Hematopoietic multipotent progenitor cell treated with erythropoietin and hydrocortisone succinate and interleukin-3 and kit ligand, for 6 days (in vitro differentiated cells): ENCODE results near the gene TBC1D2B.

Experiments
- DNase-seq: peaks from one replicate; pipeline ENCODE4 v3.0.0-alpha.2; 2015

Gene TBC1D2B

DNA sequence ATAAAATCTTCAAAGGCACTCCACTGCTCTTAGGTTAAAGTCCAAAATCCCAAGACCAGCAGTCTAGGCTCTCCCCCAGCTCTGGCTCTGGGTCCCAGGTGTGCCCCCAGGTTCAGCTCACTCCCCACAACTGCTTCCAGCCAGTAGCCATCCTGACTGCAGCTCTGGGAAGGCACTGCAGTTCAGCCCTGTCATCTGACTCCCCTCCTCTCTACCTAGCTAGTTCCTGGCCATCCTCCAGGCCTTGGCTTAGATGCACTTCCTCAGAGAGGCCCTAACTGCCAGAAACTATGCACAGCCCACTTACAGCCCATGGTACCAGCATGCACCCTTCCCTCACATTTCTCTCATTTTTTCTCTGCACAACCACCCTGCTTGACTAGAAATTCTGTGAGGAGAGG lies 25.5 kb downstream of the TBC1D2B start:
- DNase-seq, result peak; percentile 48

DNA sequence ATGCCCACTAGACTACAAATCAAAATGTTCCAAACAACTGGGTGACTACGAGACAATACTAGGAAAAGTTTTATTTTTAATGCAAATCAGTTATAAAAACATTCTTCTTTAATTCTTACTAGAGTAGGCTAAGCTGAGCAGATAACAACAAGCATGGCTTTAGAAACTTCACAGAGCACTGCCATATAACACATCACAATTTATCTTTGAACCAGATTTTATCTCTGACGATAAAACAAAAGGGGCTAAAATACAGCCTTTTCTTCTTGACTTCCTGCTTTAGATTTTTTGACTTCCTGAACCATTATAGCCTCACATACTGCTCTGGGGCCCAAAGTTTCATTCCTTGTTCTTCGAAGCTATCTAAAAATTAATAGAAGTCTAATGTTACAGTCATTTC lies 25.9 kb downstream of the TBC1D2B start:
- DNase-seq, result no peak

DNA sequence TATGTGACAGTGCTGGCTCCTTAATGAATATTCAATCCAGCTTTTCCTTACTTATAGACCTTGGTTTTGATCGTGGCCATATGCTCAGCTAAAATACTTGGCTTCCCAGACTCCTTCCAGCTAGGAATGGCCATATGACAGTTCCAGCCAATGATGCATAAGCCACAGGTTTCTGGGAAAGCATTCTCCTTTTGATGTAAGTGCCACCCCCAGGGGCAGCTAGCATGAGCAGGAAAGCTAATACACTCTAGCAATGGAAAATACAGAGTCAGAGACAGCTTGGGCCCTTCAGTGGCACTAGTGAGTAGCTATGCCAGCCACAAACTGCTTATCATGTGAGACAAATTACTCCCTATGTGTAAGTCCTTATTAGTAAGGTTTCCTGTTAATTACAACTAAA lies 26.7 kb downstream of the TBC1D2B start:
- DNase-seq, result peak; percentile 52

- peak; percentile 47 for DNase-seq
These were observed 27.1 kb downstream of the TBC1D2B start for GRCh38 chr15:78050441-78050809.

GRCh38 chr15:78049691-78050440 lies 27.6 kb downstream of the TBC1D2B start:
- peak; percentile 54 for DNase-seq

GRCh38 chr15:78048628-78048920 lies 28.9 kb downstream of the TBC1D2B start:
- DNase-seq, result no peak

DNA sequence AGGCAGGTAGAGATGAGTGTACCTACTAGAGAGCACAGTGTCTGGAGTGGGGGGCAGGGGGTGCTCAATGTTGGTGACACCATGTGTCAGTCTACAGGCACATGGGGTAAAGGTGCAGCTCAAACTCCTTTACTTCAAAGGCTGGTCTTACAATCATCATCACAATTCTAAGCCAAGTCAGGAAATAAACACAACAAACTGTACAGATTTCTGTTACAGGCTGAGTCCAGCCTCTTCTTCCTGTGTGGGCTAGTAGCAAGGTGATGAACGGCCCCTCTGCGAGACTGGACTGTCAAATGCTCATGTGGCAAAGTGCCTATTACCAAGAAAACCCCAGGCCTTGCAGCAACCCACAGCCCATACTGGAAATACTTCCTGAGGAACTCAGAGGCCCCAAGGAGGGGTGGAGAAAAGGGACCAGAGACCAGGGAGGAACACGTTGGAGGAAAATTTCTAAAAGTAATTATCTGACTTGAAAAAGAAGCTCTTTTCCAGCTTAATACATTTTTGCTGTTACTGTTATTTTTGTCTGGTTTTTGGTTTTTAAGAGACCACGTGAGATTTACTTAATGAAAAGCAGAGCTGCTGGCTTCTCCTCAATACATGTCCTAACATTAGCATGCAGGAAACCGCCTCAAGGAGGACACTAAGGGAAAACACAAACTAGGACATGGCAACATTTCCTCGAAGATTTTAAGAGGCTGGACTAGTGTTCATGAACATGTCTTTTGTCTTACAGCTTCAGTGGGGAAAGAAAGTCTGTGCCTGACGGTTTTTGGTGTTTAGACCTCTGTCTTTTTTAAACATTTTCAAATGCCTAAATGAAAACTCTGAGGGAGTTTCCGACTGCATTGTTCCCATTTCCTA lies 29.5 kb downstream of the TBC1D2B start:
- DNase-seq, result peak; percentile 71

GRCh38 chr15:78046796-78047341 lies 30.6 kb downstream of the TBC1D2B start:
- peak; percentile 28 for DNase-seq

- no peak for DNase-seq
These were observed 32.3 kb downstream of the TBC1D2B start for GRCh38 chr15:78045189-78045588.

DNA sequence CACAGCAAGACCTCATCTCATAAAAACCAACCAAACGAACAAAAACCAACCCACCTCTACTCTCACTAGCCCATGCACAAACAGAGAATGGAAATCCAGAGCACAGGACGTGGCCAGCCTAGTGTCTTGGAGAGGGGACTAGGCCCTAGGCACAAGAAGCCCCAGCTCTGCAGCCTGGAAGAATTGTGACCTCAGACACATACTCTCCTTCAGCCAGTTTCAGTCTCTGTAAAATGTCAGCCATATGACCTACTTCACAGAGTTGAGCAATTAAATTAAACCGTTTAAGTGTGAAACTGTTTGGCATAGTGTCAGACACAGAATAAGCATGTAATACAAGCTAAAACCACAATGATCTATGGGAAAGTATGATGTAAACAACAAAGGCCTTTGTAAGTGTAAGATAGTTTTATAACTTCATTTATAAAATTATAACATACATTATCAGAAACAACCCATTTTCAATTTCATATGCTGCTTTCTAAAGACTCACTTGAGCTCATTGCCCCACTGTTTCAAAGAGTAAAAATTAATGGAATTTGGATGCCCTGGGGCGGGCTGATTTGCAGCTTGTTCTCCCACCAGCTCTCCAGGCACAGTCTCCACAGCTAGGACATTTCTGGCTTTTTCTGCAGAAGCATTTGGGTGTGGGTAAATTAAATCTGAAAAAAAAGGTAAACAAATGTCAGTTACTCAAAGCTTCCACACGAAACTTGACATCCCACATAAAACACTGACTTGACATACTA lies 32.9 kb downstream of the TBC1D2B start:
- DNase-seq, result peak; percentile 60

- DNase-seq, result no peak
These were observed 35.6 kb downstream of the TBC1D2B start for GRCh38 chr15:78041946-78042345.

GRCh38 chr15:78040653-78041244 lies 36.8 kb downstream of the TBC1D2B start:
- no peak for DNase-seq

GRCh38 chr15:78038585-78039247 lies 38.8 kb downstream of the TBC1D2B start:
- DNase-seq, result no peak

DNA sequence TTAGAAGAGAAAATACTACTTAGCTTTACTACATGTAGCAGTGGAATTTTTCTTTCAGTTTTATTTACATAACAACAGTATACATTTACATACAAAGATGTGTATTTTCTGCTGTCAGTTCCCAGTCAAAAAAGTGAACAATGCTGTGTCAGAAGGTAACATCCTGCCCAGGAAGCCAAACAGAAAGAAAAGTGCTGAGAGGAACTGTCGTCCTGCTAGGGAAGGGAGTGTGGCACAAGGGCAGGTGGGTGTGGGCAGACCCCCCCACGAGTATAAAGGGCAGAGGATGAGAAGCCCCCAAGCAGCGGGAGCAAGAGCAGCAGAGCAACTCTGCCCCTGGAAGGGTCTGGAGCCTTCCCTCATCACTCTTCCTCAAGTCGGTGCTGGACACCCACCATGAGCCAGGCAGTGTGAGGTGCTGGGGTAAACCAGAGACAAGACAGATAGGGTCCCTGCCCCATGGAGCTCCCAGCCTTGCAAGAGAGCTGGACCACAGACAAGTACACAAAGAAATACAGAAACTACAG lies 39.7 kb downstream of the TBC1D2B start:
- DNase-seq, result no peak

GRCh38 chr15:78037328-78037727 lies 40.2 kb downstream of the TBC1D2B start:
- no peak for DNase-seq

DNA sequence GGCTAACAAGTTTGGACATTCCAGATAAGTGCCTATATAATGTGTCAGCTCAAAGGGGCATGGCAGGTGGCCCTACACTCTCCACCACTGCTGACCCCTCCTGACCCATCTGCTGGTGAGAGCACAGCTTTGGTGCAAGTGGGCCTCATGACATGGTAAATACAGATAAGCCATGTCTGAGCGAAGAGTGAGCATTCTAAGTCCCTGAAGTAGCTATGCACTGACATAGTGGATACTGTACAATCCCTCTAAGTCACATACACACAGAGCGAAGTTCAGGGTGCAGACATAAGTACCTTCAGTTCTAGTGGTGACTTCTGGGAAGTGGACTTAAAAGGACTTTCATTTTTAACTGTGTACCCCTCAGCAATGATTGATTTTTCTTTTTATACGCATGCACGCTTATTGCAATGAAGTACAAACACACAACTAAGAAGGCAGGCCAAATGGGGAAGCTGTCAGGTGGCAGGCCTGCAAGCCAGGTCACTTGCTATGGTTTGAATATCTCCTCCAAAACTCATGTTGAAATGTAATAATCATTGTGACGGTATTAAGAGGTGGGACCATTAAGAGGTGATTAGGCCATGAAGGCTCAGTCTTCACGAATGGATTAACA lies 41.5 kb downstream of the TBC1D2B start:
- peak; percentile 63 for DNase-seq

DNA sequence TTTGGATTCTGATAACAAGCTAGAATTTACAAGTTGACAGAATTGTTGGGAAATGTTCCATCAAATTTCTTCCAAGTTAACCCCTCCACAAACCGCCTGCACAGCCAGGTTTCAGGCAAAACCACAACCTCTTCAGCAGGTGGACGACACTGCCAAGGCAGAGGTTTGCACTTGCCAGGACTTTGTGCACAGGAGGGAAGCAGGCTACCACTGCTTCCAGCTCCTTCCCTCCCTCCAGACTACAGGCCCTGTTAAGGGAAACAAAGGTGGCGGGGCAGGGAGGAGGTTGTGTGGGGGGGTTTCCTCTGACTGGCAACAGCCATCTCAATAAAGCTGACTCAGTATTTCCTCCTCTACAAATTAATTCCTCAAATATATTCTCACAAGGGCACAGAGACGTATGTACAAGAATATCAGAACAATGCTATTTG lies 42.2 kb downstream of the TBC1D2B start:
- peak; percentile 54 for DNase-seq

DNA sequence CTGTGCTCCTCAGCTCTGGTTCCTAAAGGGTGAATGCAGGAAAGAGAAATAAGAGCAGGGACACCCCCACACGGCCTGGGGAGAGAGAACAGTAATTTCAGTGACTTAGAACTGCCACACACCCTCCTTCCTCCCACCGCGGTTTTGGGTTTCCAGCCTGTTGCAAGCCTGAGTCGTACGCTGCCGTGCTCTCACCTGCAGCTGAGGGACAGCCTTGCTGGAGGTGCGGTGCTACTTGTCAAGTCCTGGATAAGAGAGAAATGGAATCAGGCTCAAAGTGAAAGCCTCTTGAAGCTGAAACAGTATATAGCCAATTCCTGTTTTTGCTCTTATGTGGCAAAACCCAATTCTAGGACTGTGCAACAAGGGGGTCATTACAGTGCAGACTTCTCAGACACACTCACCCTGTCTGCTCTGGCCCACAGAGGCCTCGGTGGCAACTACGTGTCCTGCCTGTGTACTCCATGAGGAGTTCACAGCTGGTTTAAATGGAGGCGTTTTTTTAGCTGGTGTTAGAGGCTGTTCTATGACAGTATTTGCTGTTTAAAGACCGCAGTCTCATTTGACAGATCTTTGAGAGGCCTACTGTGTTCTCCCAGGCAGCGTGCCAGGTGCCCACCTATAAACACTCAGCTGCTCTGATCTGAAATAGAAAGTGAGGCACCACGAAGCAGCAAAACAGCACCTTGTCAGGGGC lies 42.9 kb downstream of the TBC1D2B start:
- peak; percentile 61 for DNase-seq

- peak; percentile 50 for DNase-seq
These were observed 43.6 kb downstream of the TBC1D2B start for GRCh38 chr15:78033864-78034263.

- DNase-seq, result no peak
These were observed 44.8 kb downstream of the TBC1D2B start for GRCh38 chr15:78032671-78033070.

GRCh38 chr15:78024883-78025282 lies 52.6 kb downstream of the TBC1D2B start:
- DNase-seq, result no peak
